Natural killer cell (primary cell): ENCODE results near the gene ALPL. TPM values are rescaled to one million over a fixed set of nuclear protein-coding genes. Genes with fewer than 3 reads are reported as not detected.

Experiments used
- ATAC-seq, 3 donors: fragments of 150-1000 bp in 2 of 3; fragments of 200-7000 bp in 1 of 3; cut with Tn5 transposase; 1 replicate in 1 of 3; 2 replicates in 2 of 3; pipeline ENCODE4 v1.10.0; 2021; ENCODE audit warnings: mild to moderate bottlenecking in 2 of 3, moderate library complexity in 2 of 3
- DNase-seq, 2 donors: peaks; one replicate each; pipeline versions ENCODE4 v3.0.0 to v3.0.0-alpha.2; 2013 to 2021; ENCODE audit warnings: mixed read lengths in 1 of 2
- H3K27ac ChIP-seq: one replicate; pipeline ENCODE4 v1.5.1; 2013; ENCODE audit warnings: mild to moderate bottlenecking, low read length
- H3K27me3 ChIP-seq: one replicate; pipeline ENCODE4 v1.6.1; 2013; ENCODE audit warnings: low read length; ENCODE audit not compliant: control insufficient read depth, insufficient read depth
- H3K36me3 ChIP-seq: one replicate; pipeline ENCODE4 v1.6.1; 2013; ENCODE audit warnings: low read length; ENCODE audit not compliant: control insufficient read depth, insufficient read depth
- H3K4me1 ChIP-seq: one replicate; pipeline ENCODE4 v1.6.1; 2013; ENCODE audit warnings: low read length; ENCODE audit not compliant: control insufficient read depth, insufficient read depth
- H3K4me3 ChIP-seq: one replicate; pipeline ENCODE4 v1.5.1; 2013; ENCODE audit warnings: low read length
- H3K9me3 ChIP-seq: one replicate; pipeline ENCODE4 v1.6.1; 2013; ENCODE audit warnings: low read length; ENCODE audit not compliant: control insufficient read depth, insufficient read depth
- H3K27ac Mint-ChIP-seq, 2 donors: one replicate each; pipeline ENCODE4 v1.8.0; 2022; ENCODE audit warnings: mild to moderate bottlenecking in 2 of 2, mixed read lengths in 2 of 2, moderate library complexity in 1 of 2
- H3K27me3 Mint-ChIP-seq, 2 donors: one replicate each; pipeline ENCODE4 v1.8.0; 2022; ENCODE audit warnings: low read depth in 2 of 2, mixed read lengths in 2 of 2
- H3K36me3 Mint-ChIP-seq: one replicate; pipeline ENCODE4 v1.8.0; 2022; ENCODE audit warnings: mixed read lengths
- H3K4me1 Mint-ChIP-seq, 2 donors: one replicate each; pipeline ENCODE4 v1.8.0; 2022; ENCODE audit warnings: mixed read lengths in 2 of 2
- H3K4me3 Mint-ChIP-seq: one replicate; pipeline ENCODE4 v1.8.0; 2022; ENCODE audit warnings: mild to moderate bottlenecking, moderate library complexity, mixed read lengths
- H3K9me3 Mint-ChIP-seq, 2 donors: one replicate each; pipeline ENCODE4 v1.8.0; 2022; ENCODE audit warnings: mixed read lengths in 2 of 2
- CTCF ChIP-seq: fragments of 200-600 bp; IDR thresholded peaks from one replicate; pipeline ENCODE4 v1.8.0; 2022; ENCODE audit warnings: antibody characterized with exemption
- WGBS: methylation state at CpG from one replicate; pipeline ENCODE4 v1.1.7; 2013; ENCODE audit warnings: missing lambda C conversion rate; ENCODE audit not compliant: insufficient coverage; 5-methylcytosine and 5-hydroxymethylcytosine counted together
- intact Hi-C: fragments of 100-400 bp; cut with micrococcal nuclease; formaldehyde crosslinking; loops from one replicate; pipeline ENCODE4 v1.14.2; 2022
- total RNA-seq, 4 donors: library from RNA; stranded (reverse); fragments of 120-200 nt in 1 of 4; gene quantifications; one replicate each; pipeline versions ENCODE4 v1.2.3 to v1.2.4, GENCODE V29; 2013 to 2022

ALPL gene
- total RNA-seq, 3 donors from 2014 or later (not counting 1 experiment from before 2014, with no cell fraction given), result 2.4 TPM; not detected in 2

DNA sequence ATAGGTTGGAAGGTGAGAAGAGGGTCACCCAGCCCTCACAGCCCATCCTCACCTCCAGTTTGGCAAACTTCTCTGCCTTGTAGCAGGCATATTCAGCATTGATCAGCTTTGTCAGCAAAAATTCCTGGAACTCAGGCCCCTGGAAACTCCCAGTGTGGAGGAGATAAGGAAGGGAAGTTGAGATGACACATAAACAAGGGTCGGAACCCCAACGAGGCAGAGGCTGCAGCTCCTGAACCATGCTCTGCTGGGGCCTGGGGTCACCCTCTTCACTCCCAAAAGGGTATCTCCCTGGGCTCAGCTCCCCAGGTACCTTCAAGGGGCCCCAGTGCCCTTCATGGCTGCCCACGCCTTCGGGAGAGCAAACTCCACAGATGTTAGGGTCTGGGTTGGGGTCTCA, 99.6 kb downstream of the ALPL start:
- TF ChIP-seq CTCF, result no peak
- peaks cover 12 to 14% of the 10 kb centered on the region in 2 donors for H3K27me3 Mint-ChIP-seq
- no peaks in the 10 kb centered on the region for H3K36me3 Mint-ChIP-seq
- Histone ChIP-seq H3K4me1 (peaks cover 5% of the 10 kb centered on the region), H3K4me3 (no peak overlapping the region), H3K27me3 (no peaks in the 10 kb centered on the region), H3K36me3 (no peaks in the 10 kb centered on the region), H3K9me3 (no peaks in the 10 kb centered on the region), H3K27ac (no peak overlapping the region)
- H3K4me1 Mint-ChIP-seq, result peaks cover 12% of the 10 kb centered on the region in 2 donors
- 87% methylated on average over 4 of the region's 4 CpGs for WGBS
- no peak for DNase-seq
- intact Hi-C loops, result no loop called here
- H3K27ac Mint-ChIP-seq, result no peak overlapping the region
- no peak overlapping the region for H3K4me3 Mint-ChIP-seq
- no peaks in the 10 kb centered on the region for H3K9me3 Mint-ChIP-seq
- ATAC-seq, result no peak

GRCh38 chr1:21610027-21610426, 100.8 kb downstream of the ALPL start:
- Histone ChIP-seq H3K4me3 (no peak overlapping the region), H3K9me3 (no peaks in the 10 kb centered on the region), H3K36me3 (no peaks in the 10 kb centered on the region), H3K27ac (no peak overlapping the region), H3K4me1 (peaks cover 5% of the 10 kb centered on the region), H3K27me3 (no peaks in the 10 kb centered on the region)
- Mint-ChIP-seq H3K9me3 (no peaks in the 10 kb centered on the region), H3K4me3 (no peak overlapping the region), H3K36me3 (no peaks in the 10 kb centered on the region), H3K27me3 (peaks cover 7 to 12% of the 10 kb centered on the region in 2 donors), H3K27ac (no peak overlapping the region), H3K4me1 (peaks cover 12% of the 10 kb centered on the region in 2 donors)
- ATAC-seq (no peak), DNase-seq (no peak)
- WGBS, result 45% methylated on average over 16 of the region's 16 CpGs
- intact Hi-C loops, result no loop called here
- no peak for TF ChIP-seq CTCF

DNA sequence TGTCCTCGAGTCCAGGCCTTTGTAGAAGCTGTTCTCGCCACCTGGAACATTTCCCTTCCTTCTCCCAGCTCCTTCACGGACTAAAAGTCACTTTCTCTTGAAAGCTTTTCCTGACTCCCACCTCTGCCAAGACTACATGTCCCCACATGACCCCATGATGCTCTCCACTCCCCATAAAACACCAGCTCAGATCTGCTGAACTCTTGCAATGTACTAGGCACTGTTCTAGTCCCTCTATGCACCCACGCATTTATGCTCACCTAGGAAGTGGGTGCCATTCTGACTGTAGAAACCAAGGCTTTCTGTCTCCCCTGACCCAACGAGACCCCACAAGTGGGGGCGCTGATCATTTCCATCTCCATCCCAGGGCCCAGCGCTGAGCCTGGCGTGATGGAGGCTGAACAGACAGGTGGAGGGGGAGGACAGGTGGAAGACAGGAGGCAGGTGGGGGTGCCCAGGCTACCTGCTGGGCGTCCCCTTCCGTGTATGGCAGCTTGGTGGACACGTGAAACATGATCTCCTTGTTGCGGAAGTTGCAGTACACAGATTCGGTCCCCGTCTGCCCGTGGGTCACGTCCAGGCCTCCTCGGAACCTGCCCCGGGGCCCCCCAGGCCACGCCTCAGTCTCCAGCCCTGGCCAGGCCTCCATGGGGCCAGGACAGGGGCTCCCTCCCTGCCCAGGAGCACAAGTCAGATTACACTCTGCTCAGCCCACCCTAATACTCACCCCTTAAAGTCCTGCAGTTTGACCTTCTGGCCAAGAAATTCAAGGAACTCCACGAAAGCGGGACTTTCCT, 102.0 kb downstream of the ALPL start:
- H3K9me3 Mint-ChIP-seq, result no peaks in the 10 kb centered on the region
- intact Hi-C loops, result no loop called here
- peaks cover 9 to 12% of the 10 kb centered on the region in 2 donors for H3K27me3 Mint-ChIP-seq
- peaks cover 12% of the 10 kb centered on the region in 2 donors for H3K4me1 Mint-ChIP-seq
- no peak overlapping the region for H3K27ac Mint-ChIP-seq
- H3K27me3 ChIP-seq, result no peaks in the 10 kb centered on the region
- H3K36me3 ChIP-seq, result no peaks in the 10 kb centered on the region
- no peak for TF ChIP-seq CTCF
- H3K27ac ChIP-seq, result no peak overlapping the region
- peaks cover 5% of the 10 kb centered on the region for H3K4me1 ChIP-seq
- no peaks in the 10 kb centered on the region for H3K9me3 ChIP-seq
- WGBS, result 91% methylated on average over 21 of the region's 21 CpGs
- no peak for ATAC-seq
- no peaks in the 10 kb centered on the region for H3K36me3 Mint-ChIP-seq
- H3K4me3 ChIP-seq, result no peak overlapping the region
- no peak for DNase-seq
- H3K4me3 Mint-ChIP-seq, result no peak overlapping the region

DNA sequence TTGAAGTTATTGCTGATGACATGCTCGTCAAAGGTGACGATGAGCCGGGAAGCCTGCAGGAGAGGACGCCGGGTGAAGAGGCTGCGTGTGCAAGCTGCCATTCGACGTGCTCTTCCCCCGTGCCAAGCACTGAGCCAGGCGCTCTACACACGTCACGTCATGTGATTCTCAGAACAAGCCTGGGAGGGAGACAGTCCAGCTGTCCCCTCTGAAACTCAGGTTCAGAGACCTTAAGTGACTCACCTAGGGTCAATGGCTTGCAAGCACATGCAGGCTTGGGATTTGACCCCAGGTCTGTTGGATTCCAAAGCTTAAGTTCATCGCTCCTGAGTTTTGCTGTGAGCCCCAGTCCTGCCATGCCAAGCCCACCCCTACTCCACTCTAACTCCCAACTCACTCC, 102.8 kb downstream of the ALPL start:
- Histone ChIP-seq H3K36me3 (no peaks in the 10 kb centered on the region), H3K27ac (no peak overlapping the region), H3K4me3 (no peak overlapping the region), H3K4me1 (peaks cover 5% of the 10 kb centered on the region), H3K27me3 (no peaks in the 10 kb centered on the region), H3K9me3 (no peaks in the 10 kb centered on the region)
- intact Hi-C loops, result no loop called here
- no peaks in the 10 kb centered on the region for H3K36me3 Mint-ChIP-seq
- 94% methylated on average over 13 of the region's 13 CpGs for WGBS
- no peaks in the 10 kb centered on the region for H3K9me3 Mint-ChIP-seq
- ATAC-seq (no peak), DNase-seq (no peak)
- no peak overlapping the region for H3K27ac Mint-ChIP-seq
- H3K4me3 Mint-ChIP-seq, result no peak overlapping the region
- no peak for TF ChIP-seq CTCF
- H3K27me3 Mint-ChIP-seq, result peaks cover 9 to 12% of the 10 kb centered on the region in 2 donors
- H3K4me1 Mint-ChIP-seq, result peaks cover 12% of the 10 kb centered on the region in 2 donors
